Panc1 (cell line): Measurements from ENCODE around the gene RAB3B. TPM values are rescaled to one million over a fixed set of nuclear protein-coding genes. Genes with fewer than 3 reads are reported as not detected.

Source experiments
- ATAC-seq: fragments of 200-7000 bp; cut with Tn5 transposase; 2 replicates; pipeline ENCODE4 v1.9.1; 2020; ENCODE audit warnings: mild to moderate bottlenecking, moderate library complexity
- BruUV-seq: library from RNA; stranded (reverse); fragments of 400-500 nt; replicated peaks from 2 replicates; lab custom pipeline; 2021; lab: Mats Ljungman, UMichigan
- CTCF ChIA-PET: fragments of 300-600 bp; sonication (Branson Sonifier 250); formaldehyde crosslinking; loops from one replicate; lab custom pipeline; 2022; ENCODE audit warnings: antibody characterized with exemption; lab: Charles Lee
- POLR2A ChIA-PET: fragments of 300-600 bp; sonication (Branson Sonifier 250); formaldehyde crosslinking; loops from one replicate; lab custom pipeline; 2022; ENCODE audit warnings: antibody characterized with exemption; lab: Charles Lee
- DNase-seq: peaks from one replicate; pipeline ENCODE4 v3.0.0-alpha.2; 2010; ENCODE audit warnings: low read depth, low spot score
- H3K27ac ChIP-seq: 2 replicates; pipeline ENCODE4 v1.5.1; 2011; ENCODE audit warnings: mild to moderate bottlenecking, low read length, inconsistent platforms
- H3K27me3 ChIP-seq: fragments of 200-500 bp; sonication (Bioruptor generic); 2 replicates; pipeline ENCODE4 v1.6.0; 2014; ENCODE audit warnings: low read length, inconsistent platforms; ENCODE audit not compliant: control insufficient read depth, insufficient read depth
- H3K36me3 ChIP-seq: fragments of 200-500 bp; sonication (Bioruptor generic); 2 replicates; pipeline ENCODE4 v1.5.1; 2014; ENCODE audit warnings: inconsistent platforms, mild to moderate bottlenecking, low read length, moderate library complexity; ENCODE audit not compliant: control insufficient read depth, insufficient read depth
- H3K4me1 ChIP-seq: 2 replicates; pipeline ENCODE4 v1.5.1; 2011; ENCODE audit warnings: inconsistent platforms, mild to moderate bottlenecking, low read length, moderate library complexity; ENCODE audit not compliant: control insufficient read depth, insufficient read depth
- H3K4me3 ChIP-seq, 2 experiments: 2 replicates each; pipeline ENCODE4 v1.5.1; 2011 to 2012; ENCODE audit warnings: low read depth in 2 of 2, low read length in 2 of 2, mild to moderate bottlenecking in 2 of 2, inconsistent platforms in 1 of 2, moderate library complexity in 1 of 2
- H3K9me3 ChIP-seq: fragments of 200-500 bp; sonication (Bioruptor generic); 2 replicates; pipeline ENCODE4 v1.5.1; 2014; ENCODE audit warnings: low read depth, mild to moderate bottlenecking, inconsistent platforms, low read length, moderate library complexity; ENCODE audit not compliant: control insufficient read depth, insufficient read depth
- CTCF ChIP-seq: fragments of 450-650 bp; IDR thresholded peaks from 2 replicates; pipeline ENCODE4 v1.5.1; 2017; ENCODE audit warnings: mild to moderate bottlenecking
- POLR2AphosphoS5 ChIP-seq: IDR thresholded peaks from 2 replicates; pipeline ENCODE4 v1.6.1; 2012; ENCODE audit warnings: mild to moderate bottlenecking, low read depth, low read length, moderate library complexity
- SIN3A ChIP-seq: IDR thresholded peaks from 2 replicates; pipeline ENCODE4 v1.6.1; 2012; ENCODE audit warnings: low read depth, mild to moderate bottlenecking, low read length, moderate library complexity, borderline replicate concordance; ENCODE audit not compliant: insufficient read depth
- TCF7L2 ChIP-seq: IDR thresholded peaks from 2 replicates; pipeline ENCODE4 v1.6.1; 2011; ENCODE audit warnings: mild to moderate bottlenecking, low read depth, low read length, inconsistent platforms
- in situ Hi-C: cut with HindIII; loops from 2 replicates; pipeline ENCODE4 v1.10.0; 2016; ENCODE audit warnings: low sequenced_read_pairs, low pct_unique_long_range_greater_than_20kb
- intact Hi-C: fragments of 100-400 bp; cut with micrococcal nuclease; formaldehyde crosslinking; loops from one replicate; pipeline ENCODE4 v1.10.0; 2022; ENCODE audit not compliant: unreplicated experiment
- total RNA-seq: library from RNA; stranded (reverse); gene quantifications from one replicate; pipeline ENCODE4 v1.2.1, GENCODE V29; 2021; ENCODE audit not compliant: unreplicated experiment
- TF ChIP-seq, protein P1 (sequence below), 2 experiments: IDR thresholded peaks; 2 replicates each; pipeline ENCODE4 v1.6.1; 2011 to 2012; ENCODE audit warnings: low read depth in 2 of 2, control low read depth in 1 of 2, low read length in 1 of 2, mild to moderate bottlenecking in 1 of 2, moderate library complexity in 1 of 2; ENCODE audit not compliant: insufficient read depth in 1 of 2

The RAB3B gene
- total RNA-seq, 1 experiment from 2014 or later, result 1.2 TPM

DNA sequence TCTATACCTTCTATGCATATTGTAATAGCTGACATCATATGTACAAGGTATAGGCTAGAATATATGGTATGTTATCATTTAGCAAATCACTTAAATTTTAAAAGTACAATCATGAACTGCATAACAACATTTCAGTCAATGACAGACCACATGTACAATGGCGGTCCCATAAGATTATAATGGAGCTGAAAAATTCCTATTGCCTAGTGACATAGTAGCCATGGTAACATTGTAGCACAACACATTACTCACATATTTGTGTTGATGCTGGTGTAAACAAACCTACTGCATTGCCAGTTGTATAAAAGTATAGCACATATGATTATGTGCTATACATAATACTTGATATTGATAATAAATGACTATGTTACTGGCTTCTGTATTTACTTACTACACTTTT lies 8.9 kb downstream of the RAB3B start:
- ChIA-PET POLR2A (no interaction called here), CTCF (interaction anchor here (0.6 kb wide), 1 partner anchor 11 kb away, joined by 3 read pairs; no protein-coding TSS in a partner anchor)
- no peak for ATAC-seq
- DNase-seq, result no peak
- Histone ChIP-seq H3K4me1 (no peaks in the 10 kb centered on the region), H3K9me3 (no peaks in the 10 kb centered on the region), H3K27me3 (no peaks in the 10 kb centered on the region), H3K27ac (no peak overlapping the region), H3K36me3 (no peaks in the 10 kb centered on the region), H3K4me3 (no peak overlapping the region)
- TF ChIP-seq TCF7L2, result no peak
- no peak for TF ChIP-seq SIN3A
- TF ChIP-seq, protein P1, sequence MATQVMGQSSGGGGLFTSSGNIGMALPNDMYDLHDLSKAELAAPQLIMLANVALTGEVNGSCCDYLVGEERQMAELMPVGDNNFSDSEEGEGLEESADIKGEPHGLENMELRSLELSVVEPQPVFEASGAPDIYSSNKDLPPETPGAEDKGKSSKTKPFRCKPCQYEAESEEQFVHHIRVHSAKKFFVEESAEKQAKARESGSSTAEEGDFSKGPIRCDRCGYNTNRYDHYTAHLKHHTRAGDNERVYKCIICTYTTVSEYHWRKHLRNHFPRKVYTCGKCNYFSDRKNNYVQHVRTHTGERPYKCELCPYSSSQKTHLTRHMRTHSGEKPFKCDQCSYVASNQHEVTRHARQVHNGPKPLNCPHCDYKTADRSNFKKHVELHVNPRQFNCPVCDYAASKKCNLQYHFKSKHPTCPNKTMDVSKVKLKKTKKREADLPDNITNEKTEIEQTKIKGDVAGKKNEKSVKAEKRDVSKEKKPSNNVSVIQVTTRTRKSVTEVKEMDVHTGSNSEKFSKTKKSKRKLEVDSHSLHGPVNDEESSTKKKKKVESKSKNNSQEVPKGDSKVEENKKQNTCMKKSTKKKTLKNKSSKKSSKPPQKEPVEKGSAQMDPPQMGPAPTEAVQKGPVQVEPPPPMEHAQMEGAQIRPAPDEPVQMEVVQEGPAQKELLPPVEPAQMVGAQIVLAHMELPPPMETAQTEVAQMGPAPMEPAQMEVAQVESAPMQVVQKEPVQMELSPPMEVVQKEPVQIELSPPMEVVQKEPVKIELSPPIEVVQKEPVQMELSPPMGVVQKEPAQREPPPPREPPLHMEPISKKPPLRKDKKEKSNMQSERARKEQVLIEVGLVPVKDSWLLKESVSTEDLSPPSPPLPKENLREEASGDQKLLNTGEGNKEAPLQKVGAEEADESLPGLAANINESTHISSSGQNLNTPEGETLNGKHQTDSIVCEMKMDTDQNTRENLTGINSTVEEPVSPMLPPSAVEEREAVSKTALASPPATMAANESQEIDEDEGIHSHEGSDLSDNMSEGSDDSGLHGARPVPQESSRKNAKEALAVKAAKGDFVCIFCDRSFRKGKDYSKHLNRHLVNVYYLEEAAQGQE (IDR thresholded peaks at IDR 0.05; ENCODE audit: insufficient read depth in 1 of 2, low read depth in 2 of 2, low read length in 1 of 2), result no peak
- TF ChIP-seq CTCF, result no peak
- no peak for TF ChIP-seq POLR2AphosphoS5
- intact Hi-C loops, result no loop called here
- BruUV-seq, result no TSS peak
- in situ Hi-C loops, result no loop called here

DNA sequence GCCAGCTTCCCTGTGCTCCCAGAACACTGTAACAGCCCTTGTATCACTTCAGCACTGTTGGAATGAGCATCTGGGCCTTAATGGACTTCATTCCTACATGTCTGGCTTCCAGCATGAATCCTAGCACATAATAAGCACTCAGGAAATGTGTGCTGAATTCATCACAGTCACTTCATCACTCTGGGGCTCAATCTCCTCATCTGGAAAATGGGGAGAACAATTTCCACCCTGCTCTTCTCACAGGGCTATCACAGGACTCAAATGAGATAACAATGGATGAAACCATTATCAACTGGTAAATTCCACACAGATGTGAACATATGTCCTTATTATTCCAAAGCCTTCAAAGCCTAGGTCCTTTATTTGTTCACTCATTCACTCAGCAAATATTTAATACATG lies 12.4 kb downstream of the RAB3B start:
- no peaks in the 10 kb centered on the region for H3K9me3 ChIP-seq
- no peaks in the 10 kb centered on the region for H3K4me1 ChIP-seq
- no peaks in the 10 kb centered on the region for H3K27me3 ChIP-seq
- ATAC-seq, result no peak
- CTCF ChIA-PET, result no interaction called here
- BruUV-seq, result no TSS peak
- in situ Hi-C loops, result no loop called here
- DNase-seq, result no peak
- POLR2A ChIA-PET, result no interaction called here
- no peak overlapping the region for H3K27ac ChIP-seq
- TF ChIP-seq CTCF (no peak), SIN3A (no peak), POLR2AphosphoS5 (no peak), TCF7L2 (no peak)
- TF ChIP-seq, protein P1 (IDR thresholded peaks at IDR 0.05; ENCODE audit: insufficient read depth in 1 of 2, low read depth in 2 of 2, low read length in 1 of 2), result no peak
- no peak overlapping the region for H3K4me3 ChIP-seq
- intact Hi-C loops, result no loop called here
- H3K36me3 ChIP-seq, result no peaks in the 10 kb centered on the region
